OCI-LY7 (cell line): ENCODE results near the gene TTI1. TPM values are rescaled to one million over a fixed set of nuclear protein-coding genes. Genes with fewer than 3 reads are reported as not detected.

Source experiments
- BruUV-seq: library from RNA; stranded (reverse); fragments of 400-500 nt; replicated peaks from 2 replicates; lab custom pipeline; 2021; lab: Mats Ljungman, UMichigan
- CTCF ChIA-PET: fragments of 300-600 bp; sonication (Branson Sonifier 250); formaldehyde crosslinking; loops from one replicate; lab custom pipeline; 2022; ENCODE audit warnings: antibody characterized with exemption; ENCODE audit not compliant: unreplicated experiment; lab: Charles Lee
- POLR2A ChIA-PET: fragments of 300-600 bp; sonication (Branson Sonifier 250); formaldehyde crosslinking; loops from one replicate; lab custom pipeline; 2022; ENCODE audit warnings: antibody characterized with exemption; lab: Charles Lee
- DNase-seq: peaks from one replicate; pipeline ENCODE4 v3.0.0-alpha.2; 2015; ENCODE audit warnings: low spot score
- H2AFZ ChIP-seq: fragments of 200-600 bp; sonication (generic), shearing (Covaris generic); 2 replicates; pipeline ENCODE4 v1.6.1; 2014; ENCODE audit warnings: mild to moderate bottlenecking, antibody characterized with exemption, low read length, moderate library complexity
- H3K27ac ChIP-seq: fragments of 200-600 bp; sonication (generic); 2 replicates; pipeline ENCODE4 v1.5.1; 2014; ENCODE audit warnings: mixed run types, low read depth, mild to moderate bottlenecking, moderate library complexity, low read length, inconsistent platforms; ENCODE audit not compliant: poor library complexity, severe bottlenecking
- H3K36me3 ChIP-seq: fragments of 200-600 bp; sonication (generic); 2 replicates; pipeline ENCODE4 v1.6.1; 2014; ENCODE audit warnings: mild to moderate bottlenecking, antibody characterized with exemption, low read length, moderate library complexity, mixed read lengths; ENCODE audit not compliant: insufficient read depth
- H3K4me1 ChIP-seq: fragments of 200-600 bp; sonication (generic); 2 replicates; pipeline ENCODE4 v1.5.1; 2014; ENCODE audit warnings: mild to moderate bottlenecking, low read length; ENCODE audit not compliant: insufficient read depth, poor library complexity, severe bottlenecking
- H3K4me2 ChIP-seq: fragments of 200-600 bp; sonication (generic); 2 replicates; pipeline ENCODE4 v1.6.1; 2014; ENCODE audit warnings: mild to moderate bottlenecking, low read length
- H3K4me3 ChIP-seq: fragments of 200-600 bp; sonication (generic); 2 replicates; pipeline ENCODE4 v1.5.1; 2014; ENCODE audit warnings: mild to moderate bottlenecking, low read depth, low read length; ENCODE audit not compliant: poor library complexity, severe bottlenecking
- H3K79me2 ChIP-seq: fragments of 200-600 bp; sonication (generic); 2 replicates; pipeline ENCODE4 v1.6.1; 2016; ENCODE audit warnings: low read depth, mild to moderate bottlenecking, low read length, moderate library complexity, mixed read lengths; ENCODE audit not compliant: insufficient read depth
- H3K9me2 ChIP-seq: fragments of 200-600 bp; sonication (generic); 2 replicates; pipeline ENCODE4 v1.6.1; 2016; ENCODE audit warnings: mild to moderate bottlenecking, low read length, mixed read lengths; ENCODE audit not compliant: insufficient read depth
- H3K9me3 ChIP-seq: fragments of 200-600 bp; sonication (generic); 2 replicates; pipeline ENCODE4 v1.6.1; 2014; ENCODE audit warnings: mild to moderate bottlenecking, mixed run types, low read length, mixed read lengths
- H4K20me1 ChIP-seq: fragments of 200-600 bp; sonication (generic); 2 replicates; pipeline ENCODE4 v1.6.1; 2014; ENCODE audit warnings: mild to moderate bottlenecking, antibody characterized with exemption, low read length, moderate library complexity, mixed read lengths; ENCODE audit not compliant: insufficient read depth
- CTCF ChIP-seq: fragments of 200-600 bp; sonication (generic); conservative IDR thresholded peaks from 2 replicates; pipeline ENCODE4 v1.5.1; 2014; ENCODE audit warnings: mild to moderate bottlenecking, antibody characterized with exemption, low read length, moderate library complexity, mixed read lengths
- EZH2phosphoT487 ChIP-seq: fragments of 200-600 bp; sonication (generic); IDR thresholded peaks from 2 replicates; pipeline ENCODE4 v1.6.1; 2018; ENCODE audit warnings: low read depth, borderline replicate concordance, mild to moderate bottlenecking, mixed run types, antibody characterized with exemption, low read length, moderate library complexity, mixed read lengths
- intact Hi-C: fragments of 100-400 bp; cut with micrococcal nuclease; formaldehyde crosslinking; loops from one replicate; pipeline ENCODE4 v1.10.0; 2022; ENCODE audit not compliant: unreplicated experiment
- total RNA-seq, 2 experiments: library from RNA; depleted of rRNA in 1 of 2; stranded (reverse); fragments of >200 nt in 1 of 2; shearing (Covaris generic) in 1 of 2; gene quantifications; 2 replicates each; pipeline ENCODE4 v1.2.3, GENCODE V29; 2014 to 2022

TTI1 gene
- total RNA-seq, 2 experiments from 2014 or later, result 22.4 to 28.7 TPM

GRCh38 chr20:37995856-37996605, 37.2 kb downstream of the TTI1 start:
- Histone ChIP-seq H3K27ac (no peak overlapping the region), H3K4me2 (no peak overlapping the region), H3K9me2 (no peaks in the 10 kb centered on the region), H3K9me3 (no peaks in the 10 kb centered on the region), H3K4me3 (no peak overlapping the region), H3K4me1 (peaks cover 4% of the 10 kb centered on the region), H3K79me2 (no peaks in the 10 kb centered on the region), H2AFZ (no peak overlapping the region), H4K20me1 (no peaks in the 10 kb centered on the region), H3K36me3 (peaks cover 93% of the 10 kb centered on the region)
- intact Hi-C loops, result no loop called here
- POLR2A ChIA-PET, result interaction anchor here (0.6 to 1.5 kb wide), 2 partner anchors 18 to 241 kb away, joined by 3 to 4 read pairs; no protein-coding TSS in a partner anchor
- CTCF ChIA-PET, result no interaction called here
- no peak for TF ChIP-seq CTCF
- TF ChIP-seq EZH2phosphoT487, result no peak
- DNase-seq, result no peak
- BruUV-seq, result no TSS peak

- TF ChIP-seq EZH2phosphoT487 (no peak), CTCF (no peak)
- no peak overlapping the region for H2AFZ ChIP-seq
- no peak overlapping the region for H3K4me2 ChIP-seq
- POLR2A ChIA-PET, result interaction anchor here (1.5 kb wide), 1 partner anchor 19 kb away, joined by 4 read pairs; no protein-coding TSS in a partner anchor
- no TSS peak for BruUV-seq
- no peaks in the 10 kb centered on the region for H3K9me2 ChIP-seq
- H3K27ac ChIP-seq, result no peak overlapping the region
- H3K79me2 ChIP-seq, result no peaks in the 10 kb centered on the region
- H3K4me1 ChIP-seq, result peaks cover 19% of the 10 kb centered on the region
- H3K4me3 ChIP-seq, result no peak overlapping the region
- peaks cover 89% of the 10 kb centered on the region for H3K36me3 ChIP-seq
- H3K9me3 ChIP-seq, result no peaks in the 10 kb centered on the region
- DNase-seq, result no peak
- H4K20me1 ChIP-seq, result no peaks in the 10 kb centered on the region
- intact Hi-C loops, result loop anchor here (5.0 kb wide), 1 partner anchor 377 kb away; no protein-coding TSS in a partner anchor
- CTCF ChIA-PET, result no interaction called here
Observed at GRCh38 chr20:37994512-37994911, 38.7 kb downstream of the TTI1 start.
